H1 (cell line): Measurements from ENCODE around the gene HOXD12. TPM values are rescaled to one million over a fixed set of nuclear protein-coding genes. Genes with fewer than 3 reads are reported as not detected.

ENCODE experiments used
- CTCF ChIA-PET: fragments of 300-600 bp; sonication (Branson Sonifier 250); formaldehyde crosslinking; loops from one replicate; lab custom pipeline; 2021; ENCODE audit not compliant: partially characterized antibody; lab: Charles Lee
- POLR2A ChIA-PET: fragments of 300-600 bp; sonication (Branson Sonifier 250); formaldehyde crosslinking; loops from one replicate; lab custom pipeline; 2021; ENCODE audit warnings: inconsistent platforms; ENCODE audit not compliant: partially characterized antibody; lab: Charles Lee
- DNase-seq, 2 experiments: peaks; one replicate each; pipeline versions ENCODE4 v3.0.0 to v3.0.0-alpha.2; 2010 to 2022; ENCODE audit warnings: low spot score in 2 of 2, low read depth in 1 of 2, mixed read lengths in 1 of 2
- FAIRE-seq: peaks from 2 replicates; lab custom pipeline; 2011; peaks lifted over from hg19 to GRCh38; lab: Jason Lieb, UNC
- H2AFZ ChIP-seq: 2 replicates; pipeline ENCODE4 v1.8.1; 2012; ENCODE audit warnings: low read length, inconsistent platforms
- H2AK5ac ChIP-seq: 2 replicates; pipeline ENCODE4 v1.6.1; 2013; ENCODE audit warnings: low read depth, low read length
- H2BK120ac ChIP-seq: replicated peaks from 2 replicates; pipeline ENCODE3; 2013; ENCODE audit warnings: low read depth, low read length, inconsistent platforms
- H2BK12ac ChIP-seq: 2 replicates; pipeline ENCODE4 v1.6.1; 2013; ENCODE audit warnings: low read depth, low read length
- H2BK15ac ChIP-seq: 2 replicates; pipeline ENCODE4 v1.6.1; 2013; ENCODE audit warnings: low read length
- H2BK20ac ChIP-seq: 2 replicates; pipeline ENCODE4 v1.6.1; 2013; ENCODE audit warnings: low read length
- H2BK5ac ChIP-seq: 2 replicates; pipeline ENCODE4 v1.6.1; 2013; ENCODE audit warnings: low read depth, low read length
- H3K14ac ChIP-seq: 2 replicates; pipeline ENCODE4 v1.6.1; 2013; ENCODE audit warnings: inconsistent platforms; ENCODE audit not compliant: insufficient read length
- H3K18ac ChIP-seq: 2 replicates; pipeline ENCODE4 v1.6.1; 2013; ENCODE audit warnings: low read length; ENCODE audit errors: extremely low read depth
- H3K23ac ChIP-seq: 2 replicates; pipeline ENCODE4 v1.6.1; 2013; ENCODE audit warnings: inconsistent platforms; ENCODE audit not compliant: insufficient read length
- H3K23me2 ChIP-seq: 2 replicates; pipeline ENCODE4 v1.6.1; 2013; ENCODE audit warnings: low read depth, low read length
- H3K27ac ChIP-seq: 2 replicates; pipeline ENCODE4 v1.6.1; 2011; ENCODE audit warnings: low read depth, low read length, inconsistent platforms
- H3K27me3 ChIP-seq, 4 experiments: replicated peaks in 1 of 4; 1 replicate in 1 of 4; 2 replicates in 3 of 4; pipeline versions ENCODE4 v1.6.1 to v1.8.1; 2011 to 2013; ENCODE audit warnings: low read length in 3 of 4, mild to moderate bottlenecking in 3 of 4, inconsistent platforms in 2 of 4, mixed read lengths in 2 of 4, moderate library complexity in 1 of 4; ENCODE audit not compliant: control insufficient read depth in 3 of 4, insufficient read depth in 3 of 4; ENCODE audit errors: extremely low read depth in 1 of 4
- H3K36me3 ChIP-seq, 4 experiments: 2 replicates each; pipeline versions ENCODE4 v1.6.1 to v1.8.1; 2011 to 2013; ENCODE audit warnings: mild to moderate bottlenecking in 4 of 4, low read length in 3 of 4, moderate library complexity in 2 of 4, control low read depth in 1 of 4, inconsistent platforms in 1 of 4; ENCODE audit not compliant: insufficient read depth in 4 of 4, control insufficient read depth in 2 of 4
- H3K4ac ChIP-seq: replicated peaks from 2 replicates; pipeline ENCODE3; 2013; ENCODE audit warnings: low read length, low read depth, mixed read lengths, inconsistent platforms; ENCODE audit not compliant: insufficient read length
- H3K4me1 ChIP-seq, 4 experiments: replicated peaks in 1 of 4; 1 replicate in 1 of 4; 2 replicates in 3 of 4; pipeline versions ENCODE4 v1.6.1 to v1.8.1; 2011 to 2013; ENCODE audit warnings: low read length in 3 of 4, inconsistent platforms in 2 of 4, mixed read lengths in 1 of 4; ENCODE audit not compliant: insufficient read depth in 4 of 4, control insufficient read depth in 3 of 4
- H3K4me2 ChIP-seq, 2 experiments: 2 replicates each; pipeline versions ENCODE4 v1.6.1 to v1.8.1; 2011 to 2013; ENCODE audit warnings: low read depth in 2 of 2, low read length in 2 of 2, control low read depth in 1 of 2, inconsistent platforms in 1 of 2, mild to moderate bottlenecking in 1 of 2; ENCODE audit not compliant: insufficient read depth in 1 of 2
- H3K4me3 ChIP-seq, 4 experiments: fragments of 200-600, 300-600 bp in 1 of 4; sonication (generic), shearing (Covaris generic), sonication (Bioruptor Twin) in 1 of 4; 2 replicates each; pipeline versions ENCODE4 v1.5.1 to v1.8.1; 2011 to 2016; ENCODE audit warnings: low read length in 4 of 4, low read depth in 3 of 4, control low read depth in 2 of 4, inconsistent platforms in 2 of 4, mild to moderate bottlenecking in 2 of 4, mixed read lengths in 1 of 4, moderate library complexity in 1 of 4; ENCODE audit not compliant: insufficient read depth in 2 of 4; ENCODE audit errors: extremely low read depth in 1 of 4
- H3K56ac ChIP-seq: replicated peaks from 2 replicates; pipeline ENCODE3; 2013; ENCODE audit warnings: low read depth, mild to moderate bottlenecking, mixed read lengths, low read length, inconsistent platforms; ENCODE audit not compliant: insufficient read length
- H3K79me1 ChIP-seq: 2 replicates; pipeline ENCODE4 v1.6.1; 2013; ENCODE audit warnings: low read depth, low read length, control low read depth
- H3K79me2 ChIP-seq, 2 experiments: 2 replicates each; pipeline versions ENCODE4 v1.6.1 to v1.8.1; 2012 to 2013; ENCODE audit warnings: low read length in 2 of 2, mild to moderate bottlenecking in 2 of 2, inconsistent platforms in 1 of 2; ENCODE audit not compliant: insufficient read depth in 2 of 2, control insufficient read depth in 1 of 2
- H3K9ac ChIP-seq, 4 experiments: replicated peaks in 1 of 4; 1 replicate in 1 of 4; 2 replicates in 3 of 4; pipeline versions ENCODE4 v1.6.1 to v1.8.1; 2011 to 2013; ENCODE audit warnings: low read depth in 3 of 4, low read length in 3 of 4, control low read depth in 2 of 4, mild to moderate bottlenecking in 2 of 4, moderate library complexity in 2 of 4, inconsistent platforms in 1 of 4; ENCODE audit errors: extremely low read depth in 1 of 4
- H3K9me3 ChIP-seq, 2 experiments: 2 replicates each; pipeline versions ENCODE4 v1.6.1 to v1.8.1; 2012 to 2013; ENCODE audit warnings: mild to moderate bottlenecking in 2 of 2, moderate library complexity in 2 of 2, control low read depth in 1 of 2, inconsistent platforms in 1 of 2, low read depth in 1 of 2, low read length in 1 of 2, mixed read lengths in 1 of 2; ENCODE audit not compliant: insufficient read depth in 2 of 2
- H4K20me1 ChIP-seq, 2 experiments: replicated peaks in 1 of 2; 2 replicates each; pipeline versions ENCODE3 to v1.8.1; 2011 to 2013; ENCODE audit warnings: inconsistent platforms in 2 of 2, low read length in 2 of 2, mild to moderate bottlenecking in 1 of 2; ENCODE audit not compliant: insufficient read depth in 2 of 2, control insufficient read depth in 1 of 2
- H4K5ac ChIP-seq: 2 replicates; pipeline ENCODE4 v1.6.1; 2013; ENCODE audit warnings: low read length, low read depth, mixed read lengths, inconsistent platforms; ENCODE audit not compliant: insufficient read length
- H4K8ac ChIP-seq: 2 replicates; pipeline ENCODE4 v1.8.0; 2013; ENCODE audit warnings: mild to moderate bottlenecking, moderate library complexity, low read length, inconsistent platforms; ENCODE audit not compliant: insufficient read depth; ENCODE audit errors: extremely low read depth
- H4K91ac ChIP-seq: replicated peaks from 2 replicates; pipeline ENCODE3; 2013; ENCODE audit warnings: low read length, mixed read lengths, inconsistent platforms; ENCODE audit not compliant: insufficient read length
- EGR1 ChIP-seq: IDR thresholded peaks from 2 replicates; pipeline ENCODE4 v1.6.1; 2011; ENCODE audit warnings: low read depth, low read length, borderline replicate concordance
- EZH2 ChIP-seq: fragments of 200-600 bp; sonication (generic); IDR thresholded peaks from 2 replicates; pipeline ENCODE4 v1.7.1; 2012; ENCODE audit warnings: low read depth, mild to moderate bottlenecking, moderate library complexity, low read length, inconsistent platforms; ENCODE audit not compliant: severe bottlenecking
- GTF2F1 ChIP-seq: IDR thresholded peaks from 2 replicates; pipeline ENCODE4 v1.6.1; 2012; ENCODE audit warnings: low read depth, low read length, improper control_type of control experiment, borderline replicate concordance
- MAFK ChIP-seq: IDR thresholded peaks from 2 replicates; pipeline ENCODE4 v1.6.1; 2012; ENCODE audit warnings: low read depth, mild to moderate bottlenecking, improper control_type of control experiment, low read length
- RNF2 ChIP-seq: fragments of 200-900, 300-1000 bp; sonication (generic); IDR thresholded peaks from 2 replicates; pipeline ENCODE4 v1.7.1; 2016; ENCODE audit warnings: borderline replicate concordance, low read depth, mild to moderate bottlenecking, antibody characterized with exemption, low read length; ENCODE audit not compliant: poor library complexity, severe bottlenecking; ENCODE audit errors: missing control alignments
- SUZ12 ChIP-seq: fragments of 200-600 bp; sonication (generic); IDR thresholded peaks from 2 replicates; pipeline ENCODE4 v1.6.1; 2012; ENCODE audit warnings: mild to moderate bottlenecking, inconsistent platforms, low read length, moderate library complexity, mixed read lengths
- WGBS, 2 experiments: shearing (Covaris generic) in 1 of 2; methylation state at CpG; one replicate each; pipeline versions ENCODE4 v1.1.6 to v1.1.7; 2013 to 2015; ENCODE audit warnings: low lambda C conversion rate in 2 of 2, mixed read lengths in 2 of 2, inconsistent platforms in 1 of 2, low coverage in 1 of 2, missing lambda C conversion rate in 1 of 2; ENCODE audit not compliant: insufficient replicate concordance in 2 of 2, insufficient coverage in 1 of 2, insufficient read length in 1 of 2; ENCODE audit errors: extremely low coverage in 1 of 2, missing lambda C conversion rate in 1 of 2; 5-methylcytosine and 5-hydroxymethylcytosine counted together
- polyA plus RNA-seq, 7 experiments: library from polyadenylated mRNA; depleted of rRNA in 3 of 7; stranded (reverse) in 5 of 7; unstranded in 2 of 7; fragments of >200 nt in 5 of 7; fragments of 200-250 nt in 2 of 7; gene quantifications; 1 replicate in 5 of 7; 2 replicates in 1 of 7; 4 replicates in 1 of 7; pipeline versions ENCODE4 v1.2.1 to v1.2.3, GENCODE V29; 2011 to 2013; ENCODE audit warnings: missing spikeins in 2 of 7, mixed read lengths in 2 of 7
- total RNA-seq: library from RNA; stranded (reverse); fragmentation: NEBNext Ultra II Directional; extraction: Animal tissue kit (Norgen Biotek cat#: 25700); gene quantifications from 2 replicates; pipeline ENCODE4 v1.2.1, GENCODE V29; 2021

The HOXD12 gene
- total and polyA plus RNA-seq, 2 of the 8 experiments (the other 6 are each of a cell fraction or from before 2014, with no cell fraction given) = not detected

DNA sequence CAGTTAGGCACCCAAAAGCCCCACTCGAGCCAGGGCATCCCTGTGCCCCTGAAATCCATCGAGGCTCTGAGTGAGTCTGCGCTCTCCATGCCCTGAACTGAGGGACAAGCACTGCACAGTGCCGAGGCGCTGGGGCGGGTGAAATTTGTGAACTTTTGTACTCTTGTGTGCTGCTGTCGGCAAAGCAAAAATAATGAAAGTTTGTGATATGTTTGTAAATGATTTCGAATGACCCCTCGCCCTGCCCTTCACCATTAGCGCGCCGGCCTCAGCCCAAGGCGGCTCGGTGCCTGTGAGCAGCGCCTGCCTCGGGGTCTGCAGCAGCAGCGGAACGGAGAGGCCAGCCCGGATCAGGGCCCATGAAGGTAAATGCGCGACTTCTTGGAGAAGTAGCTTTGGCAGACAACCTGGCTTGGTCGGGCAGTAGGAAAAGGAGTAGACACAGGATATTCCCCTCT lies 49.9 kb downstream of the HOXD12 start:
- Histone ChIP-seq H3K56ac (no peak overlapping the region), H4K8ac (peak overlapping the region; percentile 72), H3K79me2 (no peaks in the 10 kb centered on the region), H2BK5ac (no peak overlapping the region), H3K79me1 (no peaks in the 10 kb centered on the region), H3K4me1 (peaks cover 0 to 10% (median 2%) of the 10 kb centered on the region in 4 experiments; a peak in 4 of 7 replicates), H3K4me2 (no peak overlapping the region), H2BK15ac (no peak overlapping the region), H3K18ac (no peak overlapping the region), H3K9ac (no peak overlapping the region), H4K5ac (no peak overlapping the region), H3K4me3 (no peak overlapping the region), H2BK20ac (no peak overlapping the region), H3K4ac (no peak overlapping the region), H2BK120ac (no peak overlapping the region), H3K27ac (no peak overlapping the region), H3K27me3 (peaks cover 97 to 100% (median 100%) of the 10 kb centered on the region in 4 experiments), H3K36me3 (peaks cover 0 to 11% (median 0%) of the 10 kb centered on the region in 4 experiments; a peak in 1 of 8 replicates), H2AFZ (no peak overlapping the region), H4K20me1 (peaks cover 18 to 38% of the 10 kb centered on the region in 2 experiments), H2BK12ac (no peak overlapping the region), H3K23me2 (peaks cover 2% of the 10 kb centered on the region; the same call in 1 of the 2 replicates), H3K14ac (no peak overlapping the region), H4K91ac (no peak overlapping the region), H2AK5ac (no peak overlapping the region), H3K9me3 (no peaks in the 10 kb centered on the region; a peak in 1 of 4 replicates), H3K23ac (no peak overlapping the region)
- POLR2A ChIA-PET = no interaction called here
- FAIRE-seq (no peak), DNase-seq (peak in 1 of 2 experiments; percentile 57)
- TF ChIP-seq EGR1 (no peak), RNF2 (peak; percentile 91), SUZ12 (peak; percentile 97), EZH2 (peak; percentile 94), GTF2F1 (no peak), MAFK (no peak)
- 17% methylated on average over 22 of the region's 22 CpGs; no CpG with 5 or more reads in 1 of the 2 experiments for WGBS, 2 experiments
- CTCF ChIA-PET = interaction anchor here (1.5 to 4.4 kb wide), 5 partner anchors 10 to 405 kb away, joined by 4 to 36 read pairs (median 11); no protein-coding TSS in a partner anchor
